H54 (cell line): ENCODE measurements around the gene CCR4.
"Not testable (repeated sequence)": the region's sequence is repeated elsewhere in the genome, so short reads cannot be mapped to it uniquely, and the experiment has no call there.

Source experiments
- DNase-seq: peaks from one replicate; pipeline ENCODE4 v3.0.0; 2011; ENCODE audit warnings: low spot score, mixed read lengths; ENCODE audit not compliant: insufficient read length
- FAIRE-seq: peaks from 3 replicates; lab custom pipeline; 2011; peaks lifted over from hg19 to GRCh38; lab: Jason Lieb, UNC
- POLR2A ChIP-seq: IDR thresholded peaks from 2 replicates; pipeline ENCODE4 v1.6.1; 2011; ENCODE audit warnings: low read depth, mild to moderate bottlenecking, low read length

The CCR4 gene

DNA sequence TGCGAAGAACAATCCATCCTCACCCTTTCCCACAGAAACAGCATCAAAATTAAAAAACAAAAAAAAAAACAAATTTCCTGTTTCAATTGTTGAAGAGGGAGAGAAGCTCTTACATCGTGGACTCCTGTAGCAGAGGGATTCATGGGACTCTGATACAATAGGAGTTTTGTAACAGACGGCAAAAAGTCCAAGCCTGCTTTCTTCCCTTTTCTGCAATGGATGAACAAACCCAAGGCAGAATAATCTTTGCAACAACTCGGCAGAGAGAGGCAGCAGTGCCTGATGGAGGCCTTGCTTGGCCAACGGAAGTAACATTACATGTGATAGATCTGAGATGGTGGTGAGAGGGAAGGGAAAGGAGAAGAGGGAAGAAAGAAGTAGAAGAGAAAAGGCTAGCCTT, 26.9 kb downstream of the CCR4 start:
- TF ChIP-seq POLR2A, result no peak
- DNase-seq, result no peak
- FAIRE-seq, result no peak

DNA sequence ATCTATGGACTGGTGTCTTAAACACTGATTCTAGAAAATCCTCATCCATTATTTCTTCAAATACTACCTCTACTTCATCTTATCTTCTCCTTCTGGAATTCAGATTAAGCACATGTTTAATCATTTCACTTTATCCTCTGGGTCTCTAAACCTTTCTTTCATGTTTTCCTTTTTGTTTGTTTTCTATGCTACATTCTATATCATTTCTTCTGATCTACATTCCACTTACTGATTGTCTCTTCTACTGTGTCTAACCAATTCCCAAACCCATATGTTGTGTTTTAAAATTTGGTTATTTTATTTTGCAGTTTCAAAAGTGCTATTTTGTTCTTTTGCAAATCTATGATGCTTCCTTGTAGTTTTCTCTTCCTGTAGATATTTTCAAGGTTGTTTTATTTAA, 31.7 kb downstream of the CCR4 start:
- FAIRE-seq (no peak), DNase-seq (no peak)
- no peak for TF ChIP-seq POLR2A

DNA sequence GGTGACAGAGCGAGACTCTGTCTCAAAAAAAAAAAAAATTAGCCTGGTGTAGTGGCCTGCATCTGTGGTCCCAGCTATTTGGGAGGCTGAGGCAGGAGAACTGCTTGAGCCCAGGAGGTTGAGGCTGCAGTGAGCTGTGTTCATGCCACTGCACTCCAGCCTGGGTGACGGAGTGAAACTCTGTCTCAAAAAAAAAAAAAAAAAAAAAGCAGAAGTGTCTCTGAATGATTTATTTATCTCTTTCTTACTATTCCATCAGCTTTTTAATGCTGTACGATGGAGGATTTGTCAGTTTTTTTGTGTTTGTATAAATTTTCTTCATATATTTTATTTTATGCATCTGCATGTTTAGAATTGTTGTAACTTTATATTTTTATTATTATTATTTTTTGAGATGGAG, 33.5 kb downstream of the CCR4 start:
- FAIRE-seq, result not testable (repeated sequence)

DNA sequence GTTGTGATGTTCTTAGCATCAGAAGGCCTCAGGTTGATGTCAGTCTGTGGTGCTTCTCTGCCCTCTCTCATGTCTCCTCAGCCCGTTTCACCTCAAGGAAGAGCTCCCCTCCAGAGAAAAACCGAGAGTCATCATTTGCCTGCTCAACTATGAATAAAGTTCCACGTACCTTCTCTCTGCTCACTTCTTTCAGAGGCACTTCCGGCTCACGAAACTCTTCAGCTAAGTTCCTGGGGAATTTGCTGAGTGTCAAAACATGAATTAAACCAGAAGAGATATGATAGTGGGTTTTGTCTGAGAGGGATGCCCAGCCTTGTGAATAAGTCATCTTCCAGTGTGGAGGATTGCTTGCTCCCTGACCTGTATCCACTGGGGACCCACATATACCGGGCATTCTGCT, 37.7 kb downstream of the CCR4 start:
- FAIRE-seq (no peak), DNase-seq (no peak)
- no peak for TF ChIP-seq POLR2A

More for the DNA sequence above, 33.5 kb downstream of the CCR4 start:
- not testable (repeated sequence) for DNase-seq

DNA sequence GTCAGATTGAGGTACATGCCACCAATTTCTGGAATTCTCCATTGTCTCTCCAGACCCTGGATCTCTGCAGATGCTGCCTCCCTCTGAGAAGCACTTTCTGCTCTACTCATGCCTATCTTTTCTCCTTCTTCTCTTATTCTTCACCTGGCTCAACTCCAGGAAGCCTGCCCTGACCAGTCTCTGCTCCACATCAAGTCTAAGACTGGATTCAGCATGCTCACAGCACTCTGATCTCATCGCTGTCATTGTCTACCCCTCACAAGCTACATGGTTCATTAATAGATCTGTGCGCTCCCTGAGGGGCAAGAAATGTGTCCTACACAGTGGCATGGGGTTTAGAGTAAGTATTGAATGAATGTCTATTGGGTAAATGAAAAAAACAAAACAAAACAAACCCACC, 38.7 kb downstream of the CCR4 start:
- DNase-seq (no peak), FAIRE-seq (no peak)
- TF ChIP-seq POLR2A, result no peak

DNA sequence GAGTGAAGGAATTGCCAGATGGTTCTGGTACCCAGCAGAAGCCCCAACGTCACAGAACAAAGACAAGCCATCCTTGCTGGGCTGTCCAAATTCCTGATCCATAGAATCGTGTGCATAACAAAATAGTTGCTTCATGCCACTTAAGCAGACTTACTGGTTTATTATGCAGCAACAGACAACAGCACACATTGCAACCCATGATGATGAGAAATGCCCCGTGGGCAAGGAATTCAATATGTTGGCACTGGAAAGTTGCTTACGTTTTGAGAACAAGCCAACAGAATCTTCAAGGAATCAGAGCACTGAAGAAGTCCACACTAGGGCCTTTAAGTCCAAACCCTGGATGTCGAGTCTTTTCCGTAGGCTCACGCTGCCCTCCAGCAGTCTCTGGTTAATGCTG, 40.3 kb downstream of the CCR4 start:
- FAIRE-seq (no peak), DNase-seq (no peak)
- no peak for TF ChIP-seq POLR2A

DNA sequence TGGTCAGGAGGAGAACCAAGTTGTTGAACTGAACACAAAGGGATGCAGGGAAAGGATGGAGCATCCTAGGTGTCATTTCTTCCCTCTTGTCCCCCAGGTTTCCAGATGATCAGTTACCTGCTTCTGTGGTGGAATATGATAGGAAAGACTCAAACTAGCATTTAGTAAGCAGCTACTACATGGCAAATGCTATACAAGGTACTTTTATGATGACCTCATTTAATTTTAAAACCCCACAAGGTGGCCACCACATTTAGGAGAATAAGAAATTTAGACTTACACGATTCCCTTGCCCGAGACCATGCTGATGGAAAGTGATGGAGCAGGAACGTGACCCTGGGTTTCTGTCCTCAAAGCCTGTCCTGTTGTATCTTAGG, 40.9 kb downstream of the CCR4 start:
- DNase-seq, result no peak
- no peak for TF ChIP-seq POLR2A
- no peak for FAIRE-seq

DNA sequence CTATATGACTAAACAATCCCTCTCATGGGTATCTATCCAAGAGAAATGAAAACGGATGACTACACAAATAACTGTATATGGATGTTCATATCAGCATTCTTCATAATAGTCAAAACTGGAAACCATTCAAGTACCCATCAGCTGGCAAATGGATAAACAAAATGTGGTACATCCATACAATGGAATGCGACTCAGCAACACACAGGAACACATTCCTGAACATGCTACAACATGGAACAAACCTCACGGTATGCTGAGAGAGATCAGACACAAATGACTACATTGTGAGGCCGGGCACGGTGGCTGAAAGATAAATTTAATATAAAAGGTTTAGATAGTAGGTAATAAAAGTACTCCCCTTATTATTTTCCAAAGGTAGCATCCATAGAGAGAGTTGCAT, 42.6 kb downstream of the CCR4 start:
- no peak for FAIRE-seq
- no peak for TF ChIP-seq POLR2A

DNA sequence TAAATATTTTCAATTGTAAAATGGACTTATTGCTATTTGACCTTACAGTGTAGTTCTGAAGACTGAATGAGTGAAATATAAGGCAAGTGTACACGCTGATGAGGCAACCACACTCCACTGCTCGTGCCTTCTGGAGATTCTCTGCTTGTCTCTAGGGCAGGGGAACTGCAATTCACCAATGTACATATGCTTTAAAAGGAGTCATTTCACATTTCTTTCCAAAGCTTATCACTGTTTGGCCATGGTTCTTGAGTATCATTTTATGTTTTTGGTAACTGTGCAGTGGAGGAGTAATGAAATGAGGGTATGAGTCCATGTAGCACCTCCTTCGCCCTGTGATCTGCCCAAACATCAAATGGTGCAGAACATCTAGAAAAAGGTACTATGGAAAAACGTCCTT, 43.7 kb downstream of the CCR4 start:
- no peak for TF ChIP-seq POLR2A
- no peak for FAIRE-seq
- no peak for DNase-seq

More for the DNA sequence above, 42.6 kb downstream of the CCR4 start:
- DNase-seq, result no peak

DNA sequence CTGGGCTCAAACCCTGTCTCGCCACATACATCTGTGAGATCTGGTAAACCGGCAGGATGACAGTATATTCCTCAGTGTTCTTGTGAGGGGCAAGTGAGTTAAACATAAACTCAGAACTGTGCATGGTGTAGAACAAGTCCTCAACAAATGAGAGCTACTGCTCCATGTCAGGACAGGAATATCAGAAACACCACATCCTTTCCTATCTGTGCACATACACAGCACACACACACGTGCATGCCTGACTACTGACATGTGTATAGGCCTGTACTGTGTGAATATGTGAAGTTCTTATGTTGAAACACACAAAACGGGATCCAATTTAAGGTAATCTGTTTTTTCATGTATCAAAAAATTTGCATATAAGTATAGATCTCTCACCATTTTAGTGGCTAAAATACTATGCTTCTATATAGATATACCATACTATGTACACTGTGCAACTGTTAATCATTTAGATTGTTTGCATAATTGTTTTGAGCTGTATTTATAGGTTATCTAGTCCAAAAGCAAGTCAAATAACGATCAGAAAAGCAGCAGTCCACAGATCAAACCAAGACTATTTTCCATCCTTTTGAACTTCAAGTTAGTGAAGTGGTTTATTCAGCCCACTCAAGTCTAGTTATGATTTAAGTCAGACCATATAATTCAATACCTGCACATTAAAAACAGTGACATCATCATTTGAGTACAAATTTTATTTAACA, 44.8 kb downstream of the CCR4 start:
- no peak for DNase-seq
- no peak for TF ChIP-seq POLR2A
- no peak for FAIRE-seq

DNA sequence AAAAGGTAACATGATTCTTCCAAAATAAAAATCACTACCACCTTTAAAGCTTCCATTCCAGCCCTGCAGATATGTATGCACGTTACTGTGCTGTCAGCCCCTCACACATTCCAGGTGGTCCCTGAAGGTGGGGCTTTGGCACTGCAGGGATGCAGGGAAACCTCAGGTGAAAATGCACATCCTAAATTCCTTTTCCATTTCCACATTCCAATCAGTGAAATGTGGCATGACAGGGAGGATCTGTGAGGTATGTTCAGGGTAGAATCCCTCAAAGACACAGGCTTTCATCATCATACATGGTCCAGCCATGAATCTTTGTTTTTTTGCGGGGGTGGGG, 45.3 kb downstream of the CCR4 start:
- DNase-seq, result no peak
- FAIRE-seq, result no peak
- no peak for TF ChIP-seq POLR2A

DNA sequence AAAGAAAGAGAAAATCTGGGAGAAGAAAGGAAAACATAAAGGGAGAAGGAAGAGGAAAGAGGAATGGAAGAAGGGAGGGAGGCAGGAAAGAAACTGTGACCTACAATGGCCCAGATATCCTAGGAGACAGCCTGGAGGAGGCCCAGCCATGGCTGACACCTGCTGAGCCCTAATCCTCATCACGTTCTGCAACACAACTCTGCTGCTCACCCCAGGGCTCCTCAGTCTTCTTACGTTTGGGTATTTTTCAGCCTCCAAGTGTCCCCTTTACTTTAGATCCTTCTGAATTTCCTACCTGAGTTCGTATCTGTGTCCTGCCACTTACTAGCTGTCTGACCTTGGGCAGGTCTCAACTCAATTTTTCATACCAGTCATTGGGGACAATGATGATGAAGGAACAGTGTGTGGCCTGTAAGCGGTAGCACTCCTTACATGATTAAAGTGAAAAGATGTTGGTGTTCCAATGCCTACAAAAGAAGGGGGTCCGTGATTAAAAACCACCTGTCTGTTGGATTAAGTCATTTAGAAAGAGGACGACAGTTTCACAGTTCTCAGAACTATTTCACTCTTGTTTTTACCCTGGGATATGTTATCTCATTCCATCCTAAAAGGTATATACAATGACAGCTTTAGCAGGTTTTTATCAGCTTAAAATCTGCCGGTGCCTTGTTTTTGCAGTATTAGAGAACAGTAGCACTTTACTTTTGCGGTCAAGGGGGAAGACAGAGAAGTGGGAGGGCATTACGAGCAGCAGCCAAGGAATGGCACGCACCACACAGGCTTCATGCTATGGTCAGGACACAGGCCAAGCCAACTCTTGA, 47.4 kb downstream of the CCR4 start:
- no peak for DNase-seq
- no peak for TF ChIP-seq POLR2A
- no peak for FAIRE-seq

DNA sequence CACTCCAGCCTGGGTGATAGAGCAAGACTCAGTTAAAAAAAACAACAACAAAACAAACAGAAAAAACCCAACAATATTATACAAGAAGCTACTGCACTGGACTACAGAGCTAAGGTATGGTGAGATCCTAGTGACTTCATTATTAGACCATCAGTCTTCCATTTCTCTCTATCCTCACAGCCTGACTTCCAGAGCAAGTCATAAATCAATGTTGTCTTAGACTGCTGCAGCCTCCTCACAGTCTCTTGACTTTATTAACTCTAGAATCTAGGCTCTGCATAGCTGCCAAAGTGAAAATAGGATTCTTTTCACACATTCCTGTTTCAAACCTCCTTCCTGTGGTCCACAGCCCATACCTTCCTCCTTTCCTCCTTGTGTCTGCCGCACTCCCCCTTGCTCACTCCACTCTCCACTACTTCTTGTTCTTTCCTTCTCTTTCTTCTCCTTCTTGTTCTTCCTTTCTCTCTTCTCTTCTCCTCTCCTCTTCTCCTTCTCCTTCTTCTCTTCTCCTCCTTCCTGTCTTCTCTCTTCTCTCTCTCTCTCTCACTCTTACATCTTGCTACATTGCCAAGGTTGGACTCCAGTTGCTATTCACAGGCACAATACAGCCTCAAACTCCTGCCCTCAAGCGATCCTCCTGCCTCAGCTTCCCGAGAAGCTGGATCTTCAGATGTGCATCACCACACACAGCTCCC, 49.4 kb downstream of the CCR4 start:
- FAIRE-seq, result no peak
- no peak for TF ChIP-seq POLR2A
- no peak for DNase-seq

DNA sequence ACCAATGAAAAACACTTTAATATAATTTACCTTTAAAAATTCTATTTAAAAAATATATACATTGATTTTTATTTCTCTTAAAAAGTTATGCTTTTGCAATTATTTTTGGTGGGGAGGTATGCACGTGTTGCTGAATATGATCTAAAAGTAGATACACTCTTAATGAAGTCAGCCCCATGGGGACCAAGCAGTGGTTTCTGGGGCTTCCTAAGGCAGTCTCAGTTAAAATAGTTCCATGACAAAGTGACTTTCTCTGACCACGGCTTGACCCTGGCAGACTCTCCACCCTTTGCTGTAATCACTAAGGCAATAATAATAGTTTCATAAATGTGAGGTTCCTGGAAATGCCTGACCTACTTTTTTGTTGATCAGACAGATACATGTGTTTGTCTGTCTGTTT, 50.4 kb downstream of the CCR4 start:
- FAIRE-seq, result no peak
- no peak for TF ChIP-seq POLR2A

DNA sequence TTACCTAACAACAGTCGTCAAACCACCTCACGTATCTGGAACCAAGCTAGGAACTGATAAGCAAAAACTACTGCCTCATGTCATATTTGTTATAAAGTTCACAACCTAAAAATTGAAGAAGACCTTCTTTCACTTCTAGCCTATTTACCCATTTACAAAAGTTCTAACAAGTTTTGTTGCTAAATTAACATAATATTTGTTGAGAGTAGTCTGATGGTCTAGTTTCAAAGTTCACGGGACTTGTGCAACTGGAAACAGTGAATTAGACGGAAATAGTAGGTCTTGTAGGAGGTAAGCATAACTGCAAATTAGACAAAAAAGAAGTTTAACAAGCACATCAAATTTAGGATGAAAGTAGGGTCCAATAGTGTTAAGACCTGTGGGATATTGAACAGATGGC, 51.9 kb downstream of the CCR4 start:
- no peak for FAIRE-seq
- no peak for DNase-seq
- no peak for TF ChIP-seq POLR2A

More for the DNA sequence above, 50.4 kb downstream of the CCR4 start:
- DNase-seq, result no peak
